ENCODE results near the gene CLPTM1L.

- no peak for TF ChIP-seq CTCF (conservative IDR thresholded peaks at IDR 0.05; ENCODE audit: low read length)
- TF ChIP-seq EZH2phosphoT487 (IDR thresholded peaks at IDR 0.05; ENCODE audit: borderline replicate concordance), result no peak
These were observed 29.0 kb downstream of the CLPTM1L start for GRCh38 chr5:1315709-1316587.

All from Loucy (cell line).